LNCAP (cell line): ENCODE results near the gene SMPD3.

ENCODE experiments used
- TF ChIP-seq, protein P1 (sequence below): fragments of 450-650 bp; IDR thresholded peaks from 2 replicates; pipeline ENCODE4 v1.5.1; 2017; ENCODE audit warnings: mild to moderate bottlenecking

SMPD3 gene

DNA sequence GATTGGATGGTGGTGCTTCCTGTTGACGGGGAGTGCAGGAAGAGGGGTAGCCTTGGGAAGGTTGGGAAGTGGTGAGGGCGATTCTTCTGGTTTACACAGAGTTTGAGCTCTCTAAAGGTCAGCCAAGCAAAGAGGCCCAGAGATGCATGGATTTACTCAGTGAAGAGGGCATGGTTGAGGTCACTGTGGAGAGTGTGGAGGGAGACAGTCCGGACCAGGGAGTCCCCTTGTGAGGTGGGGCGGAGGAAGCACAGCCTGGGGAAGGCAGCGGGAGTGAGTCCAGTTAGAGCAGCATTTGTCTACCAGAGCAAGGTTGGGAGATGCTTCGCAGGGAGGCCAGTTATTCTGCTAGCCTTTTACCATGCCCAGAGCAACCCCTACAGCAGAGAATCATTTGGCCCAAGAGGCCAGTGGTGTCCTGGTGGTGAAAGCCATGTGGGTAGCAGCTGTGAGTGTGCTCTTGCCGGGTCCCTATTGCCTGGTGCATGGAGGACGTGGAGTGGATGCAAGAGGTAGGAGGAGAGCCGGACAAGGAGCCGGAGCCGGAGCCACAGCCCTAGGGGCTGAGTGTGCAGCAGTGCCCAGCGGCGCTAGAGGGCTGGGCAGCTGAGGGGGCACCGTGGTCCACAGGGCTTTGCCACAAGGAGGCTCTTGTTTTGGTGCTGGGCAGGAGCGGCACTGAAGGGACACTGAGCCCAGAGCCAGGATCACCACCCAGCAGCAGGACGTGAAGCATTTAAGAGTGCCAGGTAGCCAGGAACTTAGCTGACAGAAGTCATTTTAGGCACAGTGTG lies 109.8 kb downstream of the SMPD3 start:
- TF ChIP-seq, protein P1, sequence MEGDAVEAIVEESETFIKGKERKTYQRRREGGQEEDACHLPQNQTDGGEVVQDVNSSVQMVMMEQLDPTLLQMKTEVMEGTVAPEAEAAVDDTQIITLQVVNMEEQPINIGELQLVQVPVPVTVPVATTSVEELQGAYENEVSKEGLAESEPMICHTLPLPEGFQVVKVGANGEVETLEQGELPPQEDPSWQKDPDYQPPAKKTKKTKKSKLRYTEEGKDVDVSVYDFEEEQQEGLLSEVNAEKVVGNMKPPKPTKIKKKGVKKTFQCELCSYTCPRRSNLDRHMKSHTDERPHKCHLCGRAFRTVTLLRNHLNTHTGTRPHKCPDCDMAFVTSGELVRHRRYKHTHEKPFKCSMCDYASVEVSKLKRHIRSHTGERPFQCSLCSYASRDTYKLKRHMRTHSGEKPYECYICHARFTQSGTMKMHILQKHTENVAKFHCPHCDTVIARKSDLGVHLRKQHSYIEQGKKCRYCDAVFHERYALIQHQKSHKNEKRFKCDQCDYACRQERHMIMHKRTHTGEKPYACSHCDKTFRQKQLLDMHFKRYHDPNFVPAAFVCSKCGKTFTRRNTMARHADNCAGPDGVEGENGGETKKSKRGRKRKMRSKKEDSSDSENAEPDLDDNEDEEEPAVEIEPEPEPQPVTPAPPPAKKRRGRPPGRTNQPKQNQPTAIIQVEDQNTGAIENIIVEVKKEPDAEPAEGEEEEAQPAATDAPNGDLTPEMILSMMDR, result no peak

DNA sequence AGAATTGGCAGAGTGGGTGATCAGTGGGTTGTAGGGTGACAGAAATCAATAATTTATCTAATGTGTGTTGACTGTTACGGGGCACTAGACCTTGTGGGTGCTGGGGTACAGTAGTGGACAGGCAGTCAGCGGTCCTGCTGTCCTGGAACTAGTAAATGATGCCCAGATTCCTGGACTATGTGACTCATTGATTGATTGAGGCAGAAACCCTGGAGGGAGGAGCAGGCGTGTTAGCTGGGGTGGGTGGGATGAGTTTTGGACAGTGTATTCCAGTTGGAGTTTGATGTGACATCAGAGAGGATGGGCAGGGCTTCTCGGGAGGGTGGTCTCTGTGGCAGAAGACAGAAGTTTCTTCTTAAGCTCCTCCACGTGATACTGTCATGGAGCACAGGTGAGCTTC lies 113.1 kb downstream of the SMPD3 start:
- TF ChIP-seq, protein P1, result no peak

DNA sequence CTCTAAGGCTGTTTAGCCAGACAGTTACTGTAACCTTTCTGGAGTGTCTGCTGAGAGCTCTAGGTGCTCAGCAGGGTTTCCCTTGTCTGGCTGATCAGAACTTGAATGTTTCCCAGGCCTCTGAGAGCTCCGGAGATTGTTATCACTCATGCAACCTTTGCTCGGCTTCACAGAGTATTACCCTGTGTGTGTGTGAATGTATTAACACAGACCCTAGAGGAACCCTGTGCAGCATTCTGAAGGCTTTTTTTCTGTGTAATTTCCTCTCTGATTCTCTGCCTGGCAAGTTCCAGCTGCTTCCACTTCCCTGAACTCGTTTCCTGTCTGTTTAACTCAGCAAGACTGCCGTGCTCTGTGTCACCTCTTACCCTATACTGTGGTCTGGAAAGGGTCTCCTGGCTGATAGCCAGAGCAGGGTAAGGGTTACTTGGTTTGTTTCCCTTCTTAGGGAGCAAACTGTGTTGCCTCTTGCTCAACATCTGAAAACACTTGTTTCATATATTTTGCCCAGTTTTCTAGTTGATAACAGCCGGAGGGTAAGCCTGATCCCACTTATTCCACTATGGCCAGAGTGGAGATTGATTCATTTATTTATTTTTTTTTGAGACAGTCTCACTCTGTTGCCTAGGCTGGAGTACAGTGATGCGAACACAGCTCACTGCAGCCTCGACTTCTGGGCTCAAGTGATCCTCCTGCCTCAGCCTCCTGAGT lies 115.7 kb downstream of the SMPD3 start:
- TF ChIP-seq, protein P1, result no peak

DNA sequence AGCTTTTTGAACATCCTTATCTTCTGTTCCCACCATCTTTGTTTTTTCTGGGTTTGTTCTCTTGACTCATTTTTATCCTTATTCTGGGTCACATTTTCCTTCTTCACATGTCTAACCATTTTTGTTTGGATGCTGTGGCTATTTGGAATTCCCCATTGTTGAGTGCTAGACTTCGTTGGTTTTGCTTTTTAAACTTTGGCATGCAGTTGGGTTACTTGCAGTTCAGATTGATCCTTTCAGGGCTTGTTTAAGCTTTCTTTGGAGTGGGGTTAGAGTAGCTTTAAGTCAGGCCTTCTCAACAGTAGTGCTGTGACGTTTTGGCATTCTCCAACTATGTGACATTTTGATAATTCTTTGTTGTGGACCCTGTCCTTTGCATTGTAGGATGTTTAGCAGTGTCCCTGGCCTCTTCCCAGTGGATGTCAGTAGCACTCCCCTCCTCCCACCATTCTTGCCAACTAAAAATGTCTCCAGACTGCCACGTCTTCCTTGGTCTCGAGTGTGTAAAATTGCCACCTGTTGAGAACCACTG lies 116.4 kb downstream of the SMPD3 start:
- TF ChIP-seq, protein P1, result no peak

DNA sequence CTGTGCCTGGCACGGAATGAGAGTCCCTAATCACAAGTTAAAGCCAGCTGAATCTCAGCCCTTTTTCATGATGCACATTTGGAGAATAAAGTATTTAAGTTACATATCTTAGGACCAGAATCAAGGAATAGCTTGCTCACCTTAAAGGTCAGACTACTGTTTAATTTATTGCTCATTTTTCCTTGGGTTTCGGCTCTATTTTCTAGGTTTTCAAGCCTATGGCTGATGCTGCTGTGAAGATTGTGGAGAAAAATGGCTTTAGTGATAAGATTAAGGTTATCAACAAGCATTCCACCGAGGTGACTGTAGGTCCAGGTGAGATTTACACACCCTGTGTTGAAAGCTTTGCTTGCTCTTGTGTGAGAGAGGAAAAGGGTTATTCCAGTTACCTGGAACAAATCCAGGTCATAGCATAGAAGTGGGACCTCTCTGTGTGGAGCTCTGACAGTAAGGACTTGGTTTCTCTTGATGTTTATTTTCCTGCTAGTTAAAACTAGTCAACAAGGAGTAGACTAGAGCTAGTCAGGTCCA lies 119.4 kb downstream of the SMPD3 start:
- TF ChIP-seq, protein P1, result no peak

DNA sequence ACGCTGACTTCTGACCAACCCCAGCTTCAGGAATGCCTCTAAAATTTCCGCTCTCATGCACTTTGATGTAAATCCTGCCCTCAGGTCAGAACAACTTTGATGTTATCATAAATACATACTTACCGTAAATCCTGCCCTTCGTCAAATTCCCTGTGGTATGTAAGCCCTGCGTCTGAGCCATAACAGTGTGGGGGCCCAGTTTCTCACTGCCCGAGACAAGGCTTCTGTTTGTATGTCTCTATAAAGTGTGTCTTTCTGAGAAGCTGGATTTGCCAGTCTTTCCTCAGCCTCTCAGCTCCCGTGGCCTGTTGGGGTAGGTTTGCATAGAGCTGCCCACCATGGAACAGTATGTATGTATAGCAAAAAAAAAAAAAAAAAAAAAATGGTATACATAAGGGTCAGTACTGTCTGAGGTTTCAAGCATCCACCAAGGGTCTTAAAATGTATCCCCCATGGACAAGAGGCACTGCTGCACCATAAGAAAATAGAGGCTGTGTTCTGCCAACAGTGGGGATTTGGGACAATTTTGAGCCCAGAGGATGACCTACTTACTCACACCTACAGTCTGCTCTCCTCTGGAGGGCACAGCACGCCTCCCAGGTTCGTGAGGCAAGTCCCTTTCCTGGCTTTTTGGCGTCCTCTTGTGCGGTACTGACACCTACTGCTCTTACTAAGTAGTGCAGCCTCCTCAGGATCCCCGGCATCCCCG lies 120.0 kb downstream of the SMPD3 start:
- TF ChIP-seq, protein P1, result peak; percentile 88

DNA sequence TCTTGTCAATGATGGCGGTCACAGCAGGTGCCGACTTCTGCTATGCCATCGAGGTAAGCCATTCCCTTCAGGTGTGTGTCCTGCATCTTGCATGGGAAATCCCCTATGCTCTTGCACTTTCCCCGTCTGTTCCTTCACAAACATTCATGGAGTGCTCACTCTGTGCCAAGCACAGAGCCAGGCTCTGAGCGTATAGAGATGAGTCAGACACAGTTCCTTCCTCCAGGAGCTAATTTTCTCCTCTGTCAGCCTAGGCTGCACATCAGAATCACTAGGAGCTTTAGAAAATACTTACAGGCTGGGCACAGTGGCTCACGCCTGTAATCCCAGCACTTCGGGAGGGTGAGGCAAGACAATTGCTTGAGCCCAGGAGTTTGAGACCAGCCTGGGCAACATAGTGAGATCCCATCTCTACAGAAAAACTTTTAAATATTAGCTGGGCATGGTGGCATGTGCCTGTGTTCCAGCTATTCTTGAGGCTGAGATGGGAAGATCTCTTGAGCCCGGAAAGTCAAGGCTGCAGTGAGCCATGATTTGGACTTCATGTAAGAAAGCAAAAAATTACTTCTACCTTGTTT lies 123.4 kb downstream of the SMPD3 start:
- TF ChIP-seq, protein P1, result no peak
